ENCODE measurements around the gene PCDHA1. TPM values are rescaled to one million over a fixed set of nuclear protein-coding genes. Genes with fewer than 3 reads are reported as not detected.

PCDHA1 gene
- total RNA-seq, 1 donor from 2014 or later, result 6.6 TPM

DNA sequence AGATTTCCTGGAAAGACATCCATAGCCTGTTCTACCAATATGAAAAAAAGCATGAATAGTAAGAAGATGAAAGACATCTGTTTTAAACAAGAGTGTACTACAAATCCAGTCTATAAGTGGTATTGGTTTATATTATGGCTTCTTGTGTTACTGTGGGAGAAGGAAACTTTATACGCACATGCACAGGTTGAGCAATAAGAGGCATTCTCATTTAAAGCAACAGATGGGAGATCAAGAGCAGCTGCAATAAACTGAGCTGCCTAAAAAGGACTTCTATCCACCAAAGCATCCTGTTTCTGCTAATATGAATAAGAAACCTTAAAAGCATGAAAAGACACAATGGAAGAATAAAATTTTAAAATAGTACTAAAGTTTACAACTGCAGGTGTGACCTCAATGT lies 256.6 kb downstream of the PCDHA1 start:
- no peak for DNase-seq

DNA sequence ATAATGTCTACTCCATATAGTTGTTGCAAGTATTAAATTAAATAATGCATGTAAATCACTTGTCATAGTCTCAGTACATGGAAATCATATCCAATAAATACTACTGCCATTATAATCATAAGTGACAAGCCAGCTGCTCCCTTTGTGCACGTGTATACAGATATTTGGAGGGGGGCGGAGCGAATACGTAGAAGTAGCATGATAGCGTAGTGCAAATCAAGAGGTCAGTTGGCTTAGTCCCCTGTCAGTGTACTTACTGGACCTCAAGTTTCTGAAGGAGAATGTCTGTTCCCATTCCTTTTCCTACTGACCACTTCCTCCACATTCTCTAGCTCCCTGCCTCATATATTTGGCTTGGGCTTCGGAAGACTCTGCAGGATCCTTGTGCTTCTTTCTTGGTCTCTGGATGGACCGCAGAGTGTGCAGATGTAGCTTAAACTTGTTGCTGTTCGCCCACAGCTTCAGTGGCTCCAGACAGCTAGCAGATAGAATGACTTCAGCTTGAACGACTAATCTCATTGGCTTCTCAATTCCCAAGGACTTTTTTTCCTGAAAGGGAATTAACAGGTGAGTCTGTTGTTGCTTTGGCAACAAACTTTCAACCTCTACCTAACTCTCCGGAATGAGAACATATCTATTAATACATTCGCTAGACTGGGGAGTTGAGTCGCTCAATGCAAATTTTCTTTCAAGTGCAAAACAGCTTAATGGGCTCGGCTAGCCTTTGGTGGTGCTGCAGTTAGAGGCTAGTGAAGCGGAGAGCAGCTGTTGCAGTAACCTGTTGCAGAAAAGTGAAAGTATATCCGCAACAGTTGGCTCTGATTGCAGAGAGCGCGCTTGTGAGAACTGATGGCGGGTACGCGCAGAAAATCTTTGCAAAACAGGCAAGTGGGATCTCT lies 264.9 kb downstream of the PCDHA1 start, which contains the start of gene PCDHB1:
Gene PCDHB1, plus strand, starts transcription at position 753 of the 899 bp plus-strand sequence. Its CDS starts 97 bp downstream, at position 850.
- no peak for DNase-seq

DNA sequence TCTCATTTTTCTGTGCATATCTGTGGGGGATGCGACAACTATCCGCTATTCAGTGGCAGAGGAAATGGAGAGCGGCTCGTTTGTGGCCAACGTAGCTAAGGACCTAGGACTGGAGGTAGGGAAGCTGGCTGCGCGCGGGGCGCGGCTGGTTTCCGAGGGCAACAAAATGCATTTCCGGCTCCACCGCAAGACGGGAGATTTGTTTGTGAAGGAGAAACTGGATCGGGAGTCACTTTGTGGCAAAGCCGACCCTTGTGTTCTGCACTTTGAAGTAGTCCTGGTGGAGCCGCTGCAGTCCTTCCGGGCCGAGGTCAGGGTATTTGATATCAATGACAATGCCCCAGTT lies 265.6 kb downstream of the PCDHA1 start:
- DNase-seq, result no peak

Small RNA genes within 50 kb of the gene (small RNA-seq; reads per million reads assigned to genes)
- not detected for gene AC010223.1

Other genes starting within 250 kb of the PCDHA1 start
- not detected for gene EIF4EBP3, start 238.5 kb upstream of the PCDHA1 start, total RNA-seq
- gene SRA1, start 228.7 kb upstream of the PCDHA1 start, total RNA-seq, result 17.0 TPM
- 24.5 TPM for gene APBB3, start 221.5 kb upstream of the PCDHA1 start, total RNA-seq
- 3.7 TPM for gene SLC35A4, start 221.3 kb upstream of the PCDHA1 start, total RNA-seq
- gene CD14, start 153.0 kb upstream of the PCDHA1 start, total RNA-seq, result 15.4 TPM
- gene TMCO6, start 146.7 kb upstream of the PCDHA1 start, total RNA-seq, result 7.5 TPM
- gene NDUFA2, start 138.5 kb upstream of the PCDHA1 start, total RNA-seq, result 27.8 TPM
- gene IK, start 138.3 kb upstream of the PCDHA1 start, total RNA-seq, result 55.7 TPM
- gene WDR55, start 121.2 kb upstream of the PCDHA1 start, total RNA-seq, result 14.2 TPM
- gene DND1, start 112.6 kb upstream of the PCDHA1 start, total RNA-seq, result 0.31 TPM
- gene HARS1, start 94.8 kb upstream of the PCDHA1 start, total RNA-seq, result 70.7 TPM
- gene HARS2, start 94.7 kb upstream of the PCDHA1 start, total RNA-seq, result 31.0 TPM
- gene ZMAT2, start 85.7 kb upstream of the PCDHA1 start, total RNA-seq, result 47.1 TPM
- gene PCDHA2, start 8.7 kb downstream of the PCDHA1 start, total RNA-seq, result 11.5 TPM
- gene PCDHA3, start 14.9 kb downstream of the PCDHA1 start, total RNA-seq, result 21.2 TPM
- 18.6 TPM for gene PCDHA4, start 20.9 kb downstream of the PCDHA1 start, total RNA-seq
- gene PCDHA5, start 35.5 kb downstream of the PCDHA1 start, total RNA-seq, result 13.1 TPM
- 24.8 TPM for gene PCDHA6, start 41.8 kb downstream of the PCDHA1 start, total RNA-seq
- 18.1 TPM for gene PCDHA7, start 48.1 kb downstream of the PCDHA1 start, total RNA-seq
- 11.1 TPM for gene PCDHA8, start 55.0 kb downstream of the PCDHA1 start, total RNA-seq
- gene PCDHA9, start 62.2 kb downstream of the PCDHA1 start, total RNA-seq, result 18.6 TPM
- gene PCDHA10, start 69.8 kb downstream of the PCDHA1 start, total RNA-seq, result 20.3 TPM
- gene PCDHA11, start 82.8 kb downstream of the PCDHA1 start, total RNA-seq, result 38.8 TPM
- gene PCDHA12, start 89.2 kb downstream of the PCDHA1 start, total RNA-seq, result 19.8 TPM
- 20.9 TPM for gene PCDHA13, start 96.0 kb downstream of the PCDHA1 start, total RNA-seq
- gene PCDHAC1, start 140.2 kb downstream of the PCDHA1 start, total RNA-seq, result 74.1 TPM
- gene PCDHAC2, start 180.3 kb downstream of the PCDHA1 start, total RNA-seq, result 33.5 TPM